OCI-LY3 (cell line): Measurements from ENCODE around the gene OR51D1.

Experiments used
- EZH2phosphoT487 ChIP-seq: fragments of 200-600 bp; shearing (Covaris generic); IDR thresholded peaks from 2 replicates; pipeline ENCODE4 v1.6.1; 2018; ENCODE audit warnings: antibody characterized with exemption, mixed run types, low read depth
- TF ChIP-seq, protein P1 (sequence below): fragments of 200-600, 300-600 bp; sonication (generic); IDR thresholded peaks from 2 replicates; pipeline ENCODE4 v1.5.1; 2014; ENCODE audit warnings: antibody characterized with exemption, low read length, low read depth

- TF ChIP-seq, protein P1, sequence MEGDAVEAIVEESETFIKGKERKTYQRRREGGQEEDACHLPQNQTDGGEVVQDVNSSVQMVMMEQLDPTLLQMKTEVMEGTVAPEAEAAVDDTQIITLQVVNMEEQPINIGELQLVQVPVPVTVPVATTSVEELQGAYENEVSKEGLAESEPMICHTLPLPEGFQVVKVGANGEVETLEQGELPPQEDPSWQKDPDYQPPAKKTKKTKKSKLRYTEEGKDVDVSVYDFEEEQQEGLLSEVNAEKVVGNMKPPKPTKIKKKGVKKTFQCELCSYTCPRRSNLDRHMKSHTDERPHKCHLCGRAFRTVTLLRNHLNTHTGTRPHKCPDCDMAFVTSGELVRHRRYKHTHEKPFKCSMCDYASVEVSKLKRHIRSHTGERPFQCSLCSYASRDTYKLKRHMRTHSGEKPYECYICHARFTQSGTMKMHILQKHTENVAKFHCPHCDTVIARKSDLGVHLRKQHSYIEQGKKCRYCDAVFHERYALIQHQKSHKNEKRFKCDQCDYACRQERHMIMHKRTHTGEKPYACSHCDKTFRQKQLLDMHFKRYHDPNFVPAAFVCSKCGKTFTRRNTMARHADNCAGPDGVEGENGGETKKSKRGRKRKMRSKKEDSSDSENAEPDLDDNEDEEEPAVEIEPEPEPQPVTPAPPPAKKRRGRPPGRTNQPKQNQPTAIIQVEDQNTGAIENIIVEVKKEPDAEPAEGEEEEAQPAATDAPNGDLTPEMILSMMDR: no peak
- no peak for TF ChIP-seq EZH2phosphoT487
These were observed 7.0 kb downstream of the OR51D1 start for GRCh38 chr11:4644233-4644632.
